Activated CD4-positive, alpha-beta T cell treated with anti-CD3 and anti-CD28 coated beads for 36 hours (primary cell): ENCODE results near the gene MRFAP1L1. TPM values are rescaled to one million over a fixed set of nuclear protein-coding genes. Genes with fewer than 3 reads are reported as not detected.

ENCODE experiments used
- ATAC-seq: fragments of 200-7000 bp; cut with Tn5 transposase; one replicate; pipeline ENCODE4 v1.10.0; 2021; ENCODE audit warnings: mild to moderate bottlenecking, moderate library complexity
- CTCF ChIA-PET: fragments of 350-600 bp; sonication (Branson Sonifier 250); formaldehyde crosslinking; loops from one replicate; lab custom pipeline; 2021; ENCODE audit warnings: antibody characterized with exemption; lab: Charles Lee
- POLR2A ChIA-PET: fragments of 350-600 bp; sonication (Branson Sonifier 250); formaldehyde crosslinking; loops from one replicate; lab custom pipeline; 2021; ENCODE audit warnings: antibody characterized with exemption, inconsistent platforms; lab: Charles Lee
- DNase-seq: peaks from one replicate; pipeline ENCODE4 v3.0.0-alpha.2; 2020
- H3K27ac Mint-ChIP-seq: one replicate; pipeline ENCODE4 v1.8.0; 2021; ENCODE audit warnings: mixed read lengths
- H3K27me3 Mint-ChIP-seq: one replicate; pipeline ENCODE4 v1.8.0; 2021; ENCODE audit warnings: mixed read lengths
- H3K36me3 Mint-ChIP-seq: one replicate; pipeline ENCODE4 v1.8.0; 2021; ENCODE audit warnings: low read depth, mixed read lengths
- H3K4me1 Mint-ChIP-seq: one replicate; pipeline ENCODE4 v1.8.0; 2021; ENCODE audit warnings: mixed read lengths
- H3K4me3 Mint-ChIP-seq: one replicate; pipeline ENCODE4 v1.8.0; 2021; ENCODE audit warnings: mild to moderate bottlenecking, moderate library complexity, mixed read lengths
- H3K9me3 Mint-ChIP-seq: one replicate; pipeline ENCODE4 v1.8.0; 2021; ENCODE audit warnings: low read depth, mixed read lengths
- intact Hi-C, 2 experiments: fragments of 100-400 bp; cut with DNase I in 1 of 2; cut with micrococcal nuclease in 1 of 2; formaldehyde crosslinking; loops; one replicate each; pipeline versions ENCODE4 v1.14.2 to v1.15.1; 2022 to 2024; cut with DNase I, micrococcal nuclease
- total RNA-seq, 2 experiments: library from RNA; stranded (reverse); gene quantifications; one replicate each; pipeline ENCODE4 v1.2.3, GENCODE V29; 2021

The MRFAP1L1 gene
- total RNA-seq, 2 experiments from 2014 or later, result 36.4 to 45.0 TPM

GRCh38 chr4:6723851-6724250, 14.2 kb upstream of the MRFAP1L1 start:
- H3K9me3 Mint-ChIP-seq, result no peaks in the 10 kb centered on the region
- no peak for ATAC-seq
- H3K27ac Mint-ChIP-seq, result no peak overlapping the region
- ChIA-PET POLR2A (no interaction called here), CTCF (interaction anchor here (1.4 kb wide), 1 partner anchor 150 kb away, joined by 8 read pairs; no protein-coding TSS in a partner anchor)
- no peak overlapping the region for H3K4me3 Mint-ChIP-seq
- intact Hi-C loops, result no loop called here
- H3K4me1 Mint-ChIP-seq, result peaks cover 19% of the 10 kb centered on the region
- H3K36me3 Mint-ChIP-seq, result peaks cover 3% of the 10 kb centered on the region
- DNase-seq, result no peak
- H3K27me3 Mint-ChIP-seq, result no peaks in the 10 kb centered on the region

GRCh38 chr4:6722891-6723290, 13.2 kb upstream of the MRFAP1L1 start:
- DNase-seq, result no peak
- no peak for ATAC-seq
- H3K27me3 Mint-ChIP-seq, result no peaks in the 10 kb centered on the region
- H3K27ac Mint-ChIP-seq, result no peak overlapping the region
- H3K36me3 Mint-ChIP-seq, result peaks cover 5% of the 10 kb centered on the region
- ChIA-PET CTCF (interaction anchor here (1.4 kb wide), 1 partner anchor 151 kb away, joined by 8 read pairs; no protein-coding TSS in a partner anchor), POLR2A (no interaction called here)
- H3K4me3 Mint-ChIP-seq, result no peak overlapping the region
- peaks cover 18% of the 10 kb centered on the region for H3K4me1 Mint-ChIP-seq
- H3K9me3 Mint-ChIP-seq, result no peaks in the 10 kb centered on the region
- intact Hi-C loops, result no loop called here

GRCh38 chr4:6721121-6721520, 11.5 kb upstream of the MRFAP1L1 start:
- CTCF ChIA-PET, result interaction anchor here (0.6 to 8.5 kb wide), 8 partner anchors 46 to 196 kb away, joined by 3 to 157 read pairs (median 6); a partner anchor contains a TSS
- Mint-ChIP-seq H3K27me3 (no peaks in the 10 kb centered on the region), H3K4me3 (no peak overlapping the region), H3K9me3 (no peaks in the 10 kb centered on the region), H3K36me3 (peaks cover 7% of the 10 kb centered on the region), H3K27ac (peak overlapping the region; percentile 39), H3K4me1 (peaks cover 17% of the 10 kb centered on the region)
- DNase-seq (no peak), ATAC-seq (no peak)
- intact Hi-C loops, result no loop called here
- POLR2A ChIA-PET, result no interaction called here

GRCh38 chr4:6720202-6720699, 10.6 kb upstream of the MRFAP1L1 start:
- DNase-seq, result peak; percentile 91
- no peak overlapping the region for H3K4me3 Mint-ChIP-seq
- POLR2A ChIA-PET, result interaction anchor here (0.6 kb wide), 2 partner anchors 154 to 189 kb away, joined by 3 read pairs; partner anchors contain the start of gene TBC1D14
- no peaks in the 10 kb centered on the region for H3K9me3 Mint-ChIP-seq
- H3K27ac Mint-ChIP-seq, result no peak overlapping the region
- H3K27me3 Mint-ChIP-seq, result no peaks in the 10 kb centered on the region
- ATAC-seq, result peak; percentile 50
- intact Hi-C loops, result loop anchor here (1.0 kb wide), 3 partner anchors 62 to 350 kb away; partner anchors contain the start of gene KIAA0232 (in 1 of the 2)
- CTCF ChIA-PET, result interaction anchor here (0.6 to 8.5 kb wide), 27 partner anchors 10 to 351 kb away, joined by 3 to 157 read pairs (median 4); partner anchors contain the start of genes KIAA0232 and MRFAP1L1
- peaks cover 23% of the 10 kb centered on the region for H3K4me1 Mint-ChIP-seq
- peaks cover 11% of the 10 kb centered on the region for H3K36me3 Mint-ChIP-seq

- CTCF ChIA-PET, result interaction anchor here (0.7 to 8.5 kb wide), 21 partner anchors 10 to 352 kb away, joined by 3 to 157 read pairs (median 6); partner anchors contain the start of genes KIAA0232, MRFAP1L1, TADA2B and TBC1D14
- POLR2A ChIA-PET, result no interaction called here
Measured at GRCh38 chr4:6719611-6720179, 10.0 kb upstream of the MRFAP1L1 start.

GRCh38 chr4:6718932-6719610, 9.4 kb upstream of the MRFAP1L1 start:
- ChIA-PET POLR2A (no interaction called here), CTCF (interaction anchor here (0.7 to 8.5 kb wide), 18 partner anchors 9 to 352 kb away, joined by 3 to 157 read pairs (median 5); partner anchors contain the start of genes MRFAP1L1, TADA2B and TBC1D14)
- no peak overlapping the region for H3K27ac Mint-ChIP-seq
- intact Hi-C loops, result loop anchor here in 1 of 2 experiments (10.0 kb wide), 1 partner anchor 266 kb away; no protein-coding TSS in a partner anchor
- no peaks in the 10 kb centered on the region for H3K9me3 Mint-ChIP-seq
- no peak for ATAC-seq
- H3K27me3 Mint-ChIP-seq, result no peaks in the 10 kb centered on the region
- H3K36me3 Mint-ChIP-seq, result peaks cover 11% of the 10 kb centered on the region
- H3K4me1 Mint-ChIP-seq, result peaks cover 27% of the 10 kb centered on the region
- no peak overlapping the region for H3K4me3 Mint-ChIP-seq
- DNase-seq, result no peak

More at GRCh38 chr4:6719611-6720179, 10.0 kb upstream of the MRFAP1L1 start:
- H3K27ac Mint-ChIP-seq, result no peak overlapping the region
- H3K4me3 Mint-ChIP-seq, result no peak overlapping the region
- intact Hi-C loops, result loop anchor here (1.0 to 10.0 kb wide), 4 partner anchors 63 to 351 kb away; partner anchors contain the start of gene KIAA0232 (in 1 of the 2)
- H3K9me3 Mint-ChIP-seq, result no peaks in the 10 kb centered on the region
- no peak for ATAC-seq
- no peak for DNase-seq
- peaks cover 27% of the 10 kb centered on the region for H3K4me1 Mint-ChIP-seq
- peaks cover 11% of the 10 kb centered on the region for H3K36me3 Mint-ChIP-seq
- no peaks in the 10 kb centered on the region for H3K27me3 Mint-ChIP-seq

GRCh38 chr4:6716958-6717655, 7.4 kb upstream of the MRFAP1L1 start:
- peaks cover 11% of the 10 kb centered on the region for H3K36me3 Mint-ChIP-seq
- H3K4me3 Mint-ChIP-seq, result peak overlapping the region; percentile 92
- CTCF ChIA-PET, result interaction anchor here (0.7 to 8.5 kb wide), 23 partner anchors 10 to 354 kb away, joined by 3 to 157 read pairs (median 5); partner anchors contain the start of genes GRPEL1, MAN2B2 and MRFAP1
- H3K27ac Mint-ChIP-seq, result peak overlapping the region; percentile 90
- H3K4me1 Mint-ChIP-seq, result peaks cover 27% of the 10 kb centered on the region
- POLR2A ChIA-PET, result interaction anchor here (0.7 to 1.2 kb wide), 2 partner anchors 9 to 192 kb away, joined by 3 read pairs; partner anchors contain the start of gene TBC1D14
- DNase-seq (no peak), ATAC-seq (no peak)
- H3K9me3 Mint-ChIP-seq, result no peaks in the 10 kb centered on the region
- no peaks in the 10 kb centered on the region for H3K27me3 Mint-ChIP-seq
- intact Hi-C loops, result loop anchor here (1.0 to 10.0 kb wide), 10 partner anchors 8 to 351 kb away; partner anchors contain the start of genes KIAA0232 (in 2 of the 2), MRFAP1 (in 2 of the 2), GRPEL1 (in 1 of the 2) and MRFAP1L1 (in 1 of the 2)

GRCh38 chr4:6716018-6716911, 6.6 kb upstream of the MRFAP1L1 start, which contains the start of gene BLOC1S4:
Gene BLOC1S4, plus strand, starts transcription at chr4:6716174. Its CDS starts 36 bp downstream, at chr4:6716210.
- DNase-seq, result peak; percentile 93
- peaks cover 11% of the 10 kb centered on the region for H3K36me3 Mint-ChIP-seq
- H3K9me3 Mint-ChIP-seq, result no peaks in the 10 kb centered on the region
- ChIA-PET POLR2A (interaction anchor here (0.9 to 1.0 kb wide), 2 partner anchors 42 to 76 kb away, joined by 3 read pairs; partner anchors contain the start of gene MRFAP1), CTCF (interaction anchor here (0.6 to 8.5 kb wide), 18 partner anchors 9 to 353 kb away, joined by 3 to 157 read pairs (median 4); partner anchors contain the start of genes MAN2B2 and MRFAP1)
- intact Hi-C loops, result loop anchor here (1.0 to 10.0 kb wide), 9 partner anchors 42 to 352 kb away; partner anchors contain the start of genes KIAA0232 (in 2 of the 2), MRFAP1 (in 2 of the 2), GRPEL1 (in 1 of the 2) and TADA2B (in 1 of the 2)
- H3K27me3 Mint-ChIP-seq, result no peaks in the 10 kb centered on the region
- H3K4me3 Mint-ChIP-seq, result peak within 1 kb of the TSS; percentile 92
- peak; percentile 80 for ATAC-seq
- peak within 1 kb of the TSS; percentile 92 for H3K27ac Mint-ChIP-seq
- peaks cover 27% of the 10 kb centered on the region for H3K4me1 Mint-ChIP-seq

GRCh38 chr4:6715704-6716017, 6.0 kb upstream of the MRFAP1L1 start:
- ATAC-seq (no peak), DNase-seq (no peak)
- intact Hi-C loops, result loop anchor here (1.0 to 10.0 kb wide), 9 partner anchors 41 to 353 kb away; partner anchors contain the start of genes KIAA0232 (in 2 of the 2), MRFAP1 (in 2 of the 2), GRPEL1 (in 1 of the 2) and TADA2B (in 1 of the 2)
- Mint-ChIP-seq H3K4me3 (peak overlapping the region; percentile 92), H3K27ac (peak overlapping the region; percentile 92), H3K36me3 (peaks cover 11% of the 10 kb centered on the region), H3K9me3 (no peaks in the 10 kb centered on the region), H3K4me1 (peaks cover 31% of the 10 kb centered on the region), H3K27me3 (no peaks in the 10 kb centered on the region)
- ChIA-PET POLR2A (interaction anchor here (0.9 to 1.0 kb wide), 2 partner anchors 42 to 75 kb away, joined by 3 read pairs; partner anchors contain the start of gene MRFAP1), CTCF (interaction anchor here (0.6 to 8.5 kb wide), 11 partner anchors 9 to 354 kb away, joined by 3 to 157 read pairs (median 3); partner anchors contain the start of gene MAN2B2)
